ENCODE results near the gene GPATCH2L. TPM values are rescaled to one million over a fixed set of nuclear protein-coding genes. Genes with fewer than 3 reads are reported as not detected.

GPATCH2L gene
- total RNA-seq, 1 donor from 2014 or later, result 49.0 TPM

GRCh38 chr14:76253111-76253510 lies 101.4 kb downstream of the GPATCH2L start:
- intact Hi-C loops (cut with micrococcal nuclease), result no loop called here

- intact Hi-C loops (cut with micrococcal nuclease), result no loop called here
Measured at GRCh38 chr14:76256545-76256944, 104.8 kb downstream of the GPATCH2L start.

- intact Hi-C loops (cut with micrococcal nuclease), result no loop called here
Measured at GRCh38 chr14:76257111-76257803, 105.5 kb downstream of the GPATCH2L start.

- intact Hi-C loops (cut with micrococcal nuclease), result no loop called here
Measured at GRCh38 chr14:76257842-76258397, 106.2 kb downstream of the GPATCH2L start.

GRCh38 chr14:76259029-76259735 lies 107.5 kb downstream of the GPATCH2L start:
- intact Hi-C loops (cut with micrococcal nuclease), result no loop called here

- intact Hi-C loops (cut with micrococcal nuclease), result no loop called here
Measured at GRCh38 chr14:76260749-76261148, 109.0 kb downstream of the GPATCH2L start.

- intact Hi-C loops (cut with micrococcal nuclease), result no loop called here
Measured at GRCh38 chr14:76261371-76261811, 109.7 kb downstream of the GPATCH2L start.

GRCh38 chr14:76262641-76263040 lies 110.9 kb downstream of the GPATCH2L start:
- intact Hi-C loops (cut with micrococcal nuclease), result no loop called here

Other genes starting within 250 kb of the GPATCH2L start
- gene TGFB3, start 169.9 kb upstream of the GPATCH2L start, total RNA-seq, result 2.4 and 2.6 TPM in 2 replicates
- gene IFT43, start 166.2 kb upstream of the GPATCH2L start, total RNA-seq, result 4.6 and 5.0 TPM in 2 replicates
- gene ESRRB, start 224.2 kb downstream of the GPATCH2L start, total RNA-seq, result 0.05 and 0.25 TPM in 2 replicates

Data from T-helper 2 cell treated with Interferon-gamma antibody and Interleukin-4, amounts not matched to agents 100 ng/mL and 5 ng/mL, for 36 hours (primary cell).